ENCODE data around the gene TTF2. TPM values are rescaled to one million over a fixed set of nuclear protein-coding genes. Genes with fewer than 3 reads are reported as not detected.

TTF2 gene
- total and polyA plus RNA-seq, 2 of the 8 experiments (the other 6 are each of a cell fraction or from before 2014, with no cell fraction given) = 16.9 to 89.6 TPM

GRCh38 chr1:117093870-117094621, 33.9 kb downstream of the TTF2 start:
- Histone ChIP-seq H3K4ac (replicated peaks; ENCODE audit: insufficient read length, low read depth, low read length) (no peak overlapping the region), H3K9ac (replicated peaks in 1 of 4; ENCODE audit: extremely low read depth in 1 of 4, low read depth in 3 of 4, low read length in 3 of 4) (no peak overlapping the region; a peak in 1 of 7 replicates), H3K27ac (ENCODE audit: low read depth, low read length) (no peak overlapping the region), H3K14ac (ENCODE audit: insufficient read length) (no peak overlapping the region), H2BK12ac (ENCODE audit: low read depth, low read length) (no peak overlapping the region), H2BK15ac (ENCODE audit: low read length) (no peak overlapping the region), H4K91ac (replicated peaks; ENCODE audit: insufficient read length, low read length) (no peak overlapping the region), H3K79me1 (ENCODE audit: low read depth, low read length) (no peaks in the 10 kb centered on the region), H3K23me2 (ENCODE audit: low read depth, low read length) (no peaks in the 10 kb centered on the region), H3K4me2 (ENCODE audit: insufficient read depth in 1 of 2, low read depth in 2 of 2, low read length in 2 of 2) (no peak overlapping the region), H4K8ac (ENCODE audit: extremely low read depth, insufficient read depth, low read length) (no peak overlapping the region; the same call in 1 of the 2 replicates), H3K27me3 (replicated peaks in 1 of 4; ENCODE audit: control insufficient read depth in 3 of 4, extremely low read depth in 1 of 4, insufficient read depth in 3 of 4, low read length in 3 of 4) (no peaks in the 10 kb centered on the region), H3K23ac (ENCODE audit: insufficient read length) (no peak overlapping the region), H2BK20ac (ENCODE audit: low read length) (no peak overlapping the region), H3K36me3 (ENCODE audit: control insufficient read depth in 2 of 4, insufficient read depth in 4 of 4, low read length in 3 of 4) (peaks cover 43 to 91% (median 72%) of the 10 kb centered on the region in 4 experiments), H2AK5ac (ENCODE audit: low read depth, low read length) (no peak overlapping the region), H3K56ac (replicated peaks; ENCODE audit: insufficient read length, low read depth, low read length) (no peak overlapping the region), H2BK120ac (replicated peaks; ENCODE audit: low read depth, low read length) (no peak overlapping the region), H3K9me3 (ENCODE audit: insufficient read depth in 2 of 2, low read depth in 1 of 2, low read length in 1 of 2) (no peaks in the 10 kb centered on the region), H3K79me2 (ENCODE audit: control insufficient read depth in 1 of 2, insufficient read depth in 2 of 2, low read length in 2 of 2) (no peaks in the 10 kb centered on the region), H3K4me1 (replicated peaks in 1 of 4; ENCODE audit: control insufficient read depth in 3 of 4, insufficient read depth in 4 of 4, low read length in 3 of 4) (peaks cover 0 to 9% (median 2%) of the 10 kb centered on the region in 4 experiments; a peak in 2 of 7 replicates), H2BK5ac (ENCODE audit: low read depth, low read length) (no peak overlapping the region; the same call in 1 of the 2 replicates), H3K4me3 (ENCODE audit: extremely low read depth in 1 of 4, insufficient read depth in 2 of 4, low read depth in 3 of 4, low read length in 4 of 4) (no peak overlapping the region), H4K5ac (ENCODE audit: insufficient read length, low read depth, low read length) (no peak overlapping the region), H4K20me1 (replicated peaks in 1 of 2; ENCODE audit: control insufficient read depth in 1 of 2, insufficient read depth in 2 of 2, low read length in 2 of 2) (no peaks in the 10 kb centered on the region), H2AFZ (ENCODE audit: low read length) (no peak overlapping the region), H3K18ac (ENCODE audit: extremely low read depth, low read length) (no peak overlapping the region)
- FAIRE-seq = no peak
- ChIA-PET CTCF (ENCODE audit: partially characterized antibody) (interaction anchor here (0.6 to 7.5 kb wide), 26 partner anchors 8 to 728 kb away, joined by 3 to 52 read pairs (median 4); partner anchors contain the start of genes TRIM45 and TTF2), POLR2A (ENCODE audit: partially characterized antibody) (interaction anchor here (0.7 to 1.9 kb wide), 6 partner anchors 12 to 34 kb away, joined by 3 to 10 read pairs (median 5); partner anchors contain the start of gene TTF2)
- 83% methylated on average over 6 of the region's 6 CpGs; no CpG with 5 or more reads in 1 of the 2 experiments for WGBS, 2 experiments (ENCODE audit: extremely low coverage in 1 of 2, insufficient coverage in 1 of 2, insufficient read length in 1 of 2, insufficient replicate concordance in 2 of 2, low coverage in 1 of 2, low lambda C conversion rate in 2 of 2, missing lambda C conversion rate in 1 of 2)
- DNase-seq (ENCODE audit: low read depth in 1 of 2, low spot score in 2 of 2) = no peak
- TF ChIP-seq RAD21 (IDR thresholded peaks at IDR 0.05 in 1 of 2, conservative IDR thresholded peaks at IDR 0.05 in 1 of 2; ENCODE audit: low read depth in 2 of 2, low read length in 2 of 2) (peak; percentile 24 to 35; a peak in 2 of 4 replicates), SRF (IDR thresholded peaks at IDR 0.05; ENCODE audit: low read depth, low read length) (no peak), CREB1 (IDR thresholded peaks at IDR 0.05) (no peak), KDM1A (IDR thresholded peaks at IDR 0.05; ENCODE audit: borderline replicate concordance, low read length) (no peak), CTCF (IDR thresholded peaks at IDR 0.05; ENCODE audit: control extremely low read depth in 1 of 3, insufficient read depth in 1 of 3, low read depth in 1 of 3, low read length in 3 of 3) (peak in 2 of 3 experiments; percentile 10 to 40; a peak in 2 of 4 replicates), HDAC2 (IDR thresholded peaks at IDR 0.05; ENCODE audit: borderline replicate concordance in 1 of 2, low read depth in 2 of 2, low read length in 2 of 2) (no peak), TAF1 (IDR thresholded peaks at IDR 0.05; ENCODE audit: low read depth, low read length) (no peak), SIN3A (conservative IDR thresholded peaks at IDR 0.05 in 1 of 2, IDR thresholded peaks at IDR 0.05 in 1 of 2; ENCODE audit: low read depth in 1 of 2, low read length in 2 of 2) (no peak)
